ENCODE results near the gene RYR3.

RYR3 gene

GRCh38 chr15:33517944-33518343 is 207.2 kb downstream of the RYR3 start:
- no peak overlapping the region for H3K4me3 ChIP-seq (ENCODE audit: low read depth, low read length)
- ChIA-PET CTCF (no interaction called here), POLR2A (no interaction called here)
- TF ChIP-seq ZNF843 (tag by site-specific recombination; IDR thresholded peaks at IDR 0.05): no peak
- no peak for TF ChIP-seq ZNF510 (tag by site-specific recombination; IDR thresholded peaks at IDR 0.05; ENCODE audit: insufficient replicate concordance)
- no peak for TF ChIP-seq ZNF623 (tag by site-specific recombination; IDR thresholded peaks at IDR 0.05)
- no peak for TF ChIP-seq ZNF571 (tag by site-specific recombination; IDR thresholded peaks at IDR 0.05)
- TF ChIP-seq ZNF155 (tag by site-specific recombination; IDR thresholded peaks at IDR 0.05): no peak
- no peak for TF ChIP-seq KLF9 (tag by site-specific recombination; IDR thresholded peaks at IDR 0.05; ENCODE audit: low read depth)
- no peak for TF ChIP-seq KLF17 (tag by site-specific recombination; IDR thresholded peaks at IDR 0.05)
- no peak for TF ChIP-seq RBAK (tag by site-specific recombination; IDR thresholded peaks at IDR 0.05)
- TF ChIP-seq ZNF768 (tag by site-specific recombination; IDR thresholded peaks at IDR 0.05): no peak
- TF ChIP-seq ZNF785 (tag by site-specific recombination; IDR thresholded peaks at IDR 0.05): no peak
- no peaks in the 10 kb centered on the region for H3K9me3 ChIP-seq (ENCODE audit: control insufficient read depth, insufficient read depth, low read depth, low read length)
- H3K36me3 ChIP-seq (ENCODE audit: control insufficient read depth in 2 of 2, insufficient read depth in 1 of 2, low read length in 2 of 2): no peaks in the 10 kb centered on the region
- no peaks in the 10 kb centered on the region for H3K4me1 ChIP-seq (ENCODE audit: control insufficient read depth, insufficient read depth, low read length)
- H3K27ac ChIP-seq (ENCODE audit: extremely low read depth, low read depth, low read length): no peak overlapping the region

DNA sequence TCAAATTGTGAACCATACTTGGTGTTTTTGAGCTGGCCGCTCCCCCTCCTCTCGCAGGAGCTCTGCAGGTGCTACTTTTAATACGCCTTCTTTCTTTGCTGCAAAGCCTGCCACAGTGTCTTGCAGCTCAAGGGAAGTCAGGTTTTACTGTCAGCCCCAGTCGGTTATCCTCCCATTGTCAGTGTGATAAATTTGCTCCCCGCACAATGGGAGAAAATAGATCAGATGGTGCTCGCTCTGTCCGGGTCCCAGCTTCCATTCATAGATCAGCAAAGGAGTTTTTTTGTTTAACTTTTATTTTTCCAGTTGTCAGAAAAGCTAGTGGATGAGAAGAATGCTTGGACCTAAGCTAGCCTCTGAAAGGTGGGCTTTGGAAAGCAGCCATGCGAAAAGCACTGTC is 207.7 kb downstream of the RYR3 start:
- Histone ChIP-seq H3K9me3 (ENCODE audit: control insufficient read depth, insufficient read depth, low read depth, low read length) (no peaks in the 10 kb centered on the region), H3K4me1 (ENCODE audit: control insufficient read depth, insufficient read depth, low read length) (no peaks in the 10 kb centered on the region), H3K4me3 (ENCODE audit: low read depth, low read length) (no peak overlapping the region), H3K27ac (ENCODE audit: extremely low read depth, low read depth, low read length) (no peak overlapping the region), H3K36me3 (ENCODE audit: control insufficient read depth in 2 of 2, insufficient read depth in 1 of 2, low read length in 2 of 2) (no peaks in the 10 kb centered on the region)
- ChIA-PET POLR2A (no interaction called here), CTCF (no interaction called here)
- no peak for TF ChIP-seq ZNF707 (tag by site-specific recombination; IDR thresholded peaks at IDR 0.05)
- TF ChIP-seq ZNF248 (tag by site-specific recombination; IDR thresholded peaks at IDR 0.05): no peak
- TF ChIP-seq ZNF335 (tag by site-specific recombination; conservative IDR thresholded peaks at IDR 0.05): no peak
- no peak for TF ChIP-seq PRDM1 (tag by site-specific recombination; IDR thresholded peaks at IDR 0.05)
- TF ChIP-seq ZNF692 (tag by site-specific recombination; IDR thresholded peaks at IDR 0.05): no peak
- no peak for TF ChIP-seq KLF16 (tag by site-specific recombination; IDR thresholded peaks at IDR 0.05)
- no peak for TF ChIP-seq ZNF169 (tag by site-specific recombination; IDR thresholded peaks at IDR 0.05)
- TF ChIP-seq YY1 (tag by site-specific recombination; IDR thresholded peaks at IDR 0.05): no peak
- no peak for TF ChIP-seq ZNF521 (tag by site-specific recombination; IDR thresholded peaks at IDR 0.05)
- TF ChIP-seq ZNF510 (tag by site-specific recombination; IDR thresholded peaks at IDR 0.05; ENCODE audit: insufficient replicate concordance): no peak
- TF ChIP-seq ZNF549 (tag by site-specific recombination; IDR thresholded peaks at IDR 0.05): no peak
- no peak for TF ChIP-seq FEZF1 (tag by site-specific recombination; IDR thresholded peaks at IDR 0.05)
- no peak for TF ChIP-seq ZNF391 (tag by site-specific recombination; IDR thresholded peaks at IDR 0.05; ENCODE audit: borderline replicate concordance, low read depth)
- no peak for TF ChIP-seq ZNF768 (tag by site-specific recombination; IDR thresholded peaks at IDR 0.05)
- no peak for TF ChIP-seq ZNF626 (tag by site-specific recombination; IDR thresholded peaks at IDR 0.05)
- no peak for TF ChIP-seq ZBTB8A (tag by site-specific recombination; IDR thresholded peaks at IDR 0.05)
- TF ChIP-seq ZNF701 (tag by site-specific recombination; IDR thresholded peaks at IDR 0.05): no peak
- no peak for TF ChIP-seq ZNF214 (tag by site-specific recombination; IDR thresholded peaks at IDR 0.05; ENCODE audit: borderline replicate concordance)

Measured in HEK293 (cell line).